ENCODE measurements around the gene CDC42. TPM values are rescaled to one million over a fixed set of nuclear protein-coding genes. Genes with fewer than 3 reads are reported as not detected.

Gene CDC42
- total RNA-seq, 1 donor from 2014 or later, result 339 TPM

DNA sequence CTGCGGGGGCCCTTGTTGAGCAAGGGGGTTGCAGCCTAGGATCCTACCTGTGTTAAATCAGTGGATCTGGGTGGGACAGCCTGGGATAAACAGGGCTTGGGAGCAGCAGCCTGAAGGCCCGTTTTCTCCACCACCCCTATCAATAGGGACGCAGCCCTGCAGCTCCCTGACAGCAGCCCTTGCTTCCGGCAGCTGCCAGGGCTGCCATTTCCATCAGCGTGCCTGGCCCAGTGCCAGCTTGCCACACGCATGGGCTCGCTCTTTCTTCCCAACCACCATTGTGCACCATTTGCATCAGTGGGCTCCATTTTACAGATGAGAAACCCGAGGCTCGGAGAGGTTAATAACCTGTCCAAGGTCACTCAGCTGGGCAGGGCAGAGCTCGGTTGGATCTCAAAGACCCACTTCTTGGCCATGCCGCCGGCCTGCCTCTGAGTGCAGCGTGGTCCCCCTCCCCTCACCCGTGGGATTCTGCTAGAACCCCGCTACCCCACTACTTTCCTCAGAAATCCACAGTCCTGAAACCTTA lies 86.6 kb downstream of the CDC42 start:
- DNase-seq (ENCODE audit: low read depth), result no peak
- TF ChIP-seq, protein P1, sequence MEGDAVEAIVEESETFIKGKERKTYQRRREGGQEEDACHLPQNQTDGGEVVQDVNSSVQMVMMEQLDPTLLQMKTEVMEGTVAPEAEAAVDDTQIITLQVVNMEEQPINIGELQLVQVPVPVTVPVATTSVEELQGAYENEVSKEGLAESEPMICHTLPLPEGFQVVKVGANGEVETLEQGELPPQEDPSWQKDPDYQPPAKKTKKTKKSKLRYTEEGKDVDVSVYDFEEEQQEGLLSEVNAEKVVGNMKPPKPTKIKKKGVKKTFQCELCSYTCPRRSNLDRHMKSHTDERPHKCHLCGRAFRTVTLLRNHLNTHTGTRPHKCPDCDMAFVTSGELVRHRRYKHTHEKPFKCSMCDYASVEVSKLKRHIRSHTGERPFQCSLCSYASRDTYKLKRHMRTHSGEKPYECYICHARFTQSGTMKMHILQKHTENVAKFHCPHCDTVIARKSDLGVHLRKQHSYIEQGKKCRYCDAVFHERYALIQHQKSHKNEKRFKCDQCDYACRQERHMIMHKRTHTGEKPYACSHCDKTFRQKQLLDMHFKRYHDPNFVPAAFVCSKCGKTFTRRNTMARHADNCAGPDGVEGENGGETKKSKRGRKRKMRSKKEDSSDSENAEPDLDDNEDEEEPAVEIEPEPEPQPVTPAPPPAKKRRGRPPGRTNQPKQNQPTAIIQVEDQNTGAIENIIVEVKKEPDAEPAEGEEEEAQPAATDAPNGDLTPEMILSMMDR (conservative IDR thresholded peaks at IDR 0.05; ENCODE audit: low read depth, low read length), result no peak
- no peak overlapping the region for H3K4me3 ChIP-seq (ENCODE audit: low read depth, low read length)

DNA sequence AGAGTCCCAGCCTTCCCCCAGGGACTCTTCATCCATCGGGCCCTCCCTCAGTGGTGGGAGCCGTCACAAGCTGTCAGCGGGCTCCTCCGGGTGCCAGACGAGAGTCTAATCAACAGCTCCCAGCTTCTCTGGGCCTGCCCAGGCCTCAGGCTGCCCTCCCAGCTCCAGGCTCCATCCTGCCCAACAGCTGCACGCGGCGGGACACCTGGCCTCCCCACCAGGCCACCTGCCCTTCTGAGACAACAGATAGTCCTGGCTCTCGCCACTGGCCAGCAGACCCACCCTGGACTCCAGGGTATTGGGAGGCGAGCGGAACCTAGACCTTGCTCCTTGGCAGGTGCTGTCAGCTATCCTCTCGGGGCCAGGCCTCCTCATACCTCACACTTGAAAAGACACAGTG lies 87.3 kb downstream of the CDC42 start:
- DNase-seq (ENCODE audit: low read depth), result no peak
- H3K4me3 ChIP-seq (ENCODE audit: low read depth, low read length), result no peak overlapping the region
- TF ChIP-seq, protein P1 (conservative IDR thresholded peaks at IDR 0.05; ENCODE audit: low read depth, low read length), result no peak

Other genes starting within 250 kb of the CDC42 start
- gene LDLRAD2, start 240.4 kb upstream of the CDC42 start, total RNA-seq, result 0.17 TPM in 1 of 2 replicates, not detected in the other
- gene HSPG2, start 115.4 kb upstream of the CDC42 start, total RNA-seq, result 57.7 and 156 TPM in 2 replicates
- not detected in 2 replicates for gene CELA3B, start 75.7 kb upstream of the CDC42 start, total RNA-seq
- not detected in 2 replicates for gene CELA3A, start 51.1 kb upstream of the CDC42 start, total RNA-seq
- 0.07 TPM in 1 of 2 replicates, not detected in the other for gene WNT4, start 90.4 kb downstream of the CDC42 start, total RNA-seq

Data from epithelial cell of proximal tubule (primary cell).